Left lung (tissue), 10 donors: ENCODE data around the gene MTERF2. TPM values are rescaled to one million over a fixed set of nuclear protein-coding genes. Genes with fewer than 3 reads are reported as not detected.

Experiments
- ATAC-seq: fragments of 200-7000 bp; cut with Tn5 transposase; one replicate; pipeline ENCODE4 v1.9.1; 2020; ENCODE audit warnings: moderate library complexity
- DNase-seq, 4 donors: peaks; one replicate each; pipeline ENCODE4 v3.0.0-alpha.2; 2013 to 2020
- H3K27ac ChIP-seq, 2 donors: fragments of 200-600 bp; sonication (generic) in 1 of 2; one replicate each; pipeline versions ENCODE4 v1.5.0 to v1.8.0; 2020 to 2021
- H3K27me3 ChIP-seq, 2 donors: fragments of 200-600 bp; sonication (generic) in 1 of 2; one replicate each; pipeline versions ENCODE4 v1.5.0 to v1.8.0; 2020 to 2021
- H3K36me3 ChIP-seq, 2 donors: fragments of 200-600 bp; sonication (generic) in 1 of 2; one replicate each; pipeline versions ENCODE4 v1.5.0 to v1.8.0; 2020 to 2021
- H3K4me1 ChIP-seq, 2 donors: fragments of 200-600 bp; one replicate each; pipeline ENCODE4 v1.8.0; 2021
- H3K4me3 ChIP-seq, 2 donors: fragments of 200-600 bp; sonication (generic) in 1 of 2; one replicate each; pipeline versions ENCODE4 v1.5.0 to v1.8.0; 2020 to 2021; ENCODE audit warnings: mild to moderate bottlenecking in 1 of 2
- H3K9me3 ChIP-seq, 2 donors: fragments of 200-600 bp; sonication (generic) in 1 of 2; one replicate each; pipeline versions ENCODE4 v1.5.0 to v1.8.0; 2020 to 2021
- intact Hi-C, 2 donors: fragments of 100-400 bp; cut with DNase I; formaldehyde crosslinking; loops; one replicate each; pipeline versions ENCODE4 v1.11.2 to v1.14.2; 2022
- polyA plus RNA-seq, 6 donors: library from polyadenylated mRNA; unstranded; fragments of 120-200 nt; gene quantifications; one replicate each; pipeline ENCODE4 v1.2.1, GENCODE V29; 2013; ENCODE audit not compliant: insufficient read length in 6 of 6
- total RNA-seq, 2 donors: library from RNA; stranded (reverse); fragmentation: NEBNext Ultra II Directional; extraction: Animal tissue kit (Norgen Biotek cat#: 25700); gene quantifications; one replicate each; pipeline ENCODE4 v1.2.1, GENCODE V29; 2021
- TF ChIP-seq, protein P1 (sequence below), 2 donors: fragments of 200-600 bp; sonication (generic) in 1 of 2; IDR thresholded peaks; one replicate each; pipeline versions ENCODE4 v1.5.0 to v1.8.0; 2021; ENCODE audit warnings: antibody characterized with exemption in 2 of 2
- donor health status: DM: no; HTN: yes; CAD: no.
- donor health status: DM: no; HTN: no; CAD: no.

The MTERF2 gene
- total and polyA plus RNA-seq, 8 donors: 10.8 to 49.6 (median 41.1) TPM

DNA sequence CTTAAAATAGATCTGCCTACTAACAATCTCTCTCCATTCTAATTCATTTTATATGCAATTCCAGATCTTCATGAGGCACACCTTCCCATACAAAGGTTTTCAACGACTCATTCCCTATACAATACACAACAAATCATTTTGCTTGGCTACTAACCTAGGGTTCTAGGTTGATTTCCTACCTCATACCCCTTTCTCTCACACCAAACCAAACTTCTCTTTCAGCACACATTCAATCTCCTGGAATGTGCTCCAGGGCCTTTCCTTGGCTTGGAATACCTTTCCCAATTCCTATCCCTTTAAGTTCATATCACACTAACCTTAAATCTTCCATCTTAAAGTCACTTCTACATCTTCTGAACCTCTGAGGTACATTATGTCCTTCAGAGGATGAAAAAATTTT, 38.7 kb upstream of the MTERF2 start:
- H3K27ac ChIP-seq: no peak overlapping the region
- H3K27me3 ChIP-seq: no peaks in the 10 kb centered on the region
- intact Hi-C loops: no loop called here
- peaks cover 0 to 6% of the 10 kb centered on the region in 2 donors for H3K36me3 ChIP-seq
- TF ChIP-seq, protein P1, sequence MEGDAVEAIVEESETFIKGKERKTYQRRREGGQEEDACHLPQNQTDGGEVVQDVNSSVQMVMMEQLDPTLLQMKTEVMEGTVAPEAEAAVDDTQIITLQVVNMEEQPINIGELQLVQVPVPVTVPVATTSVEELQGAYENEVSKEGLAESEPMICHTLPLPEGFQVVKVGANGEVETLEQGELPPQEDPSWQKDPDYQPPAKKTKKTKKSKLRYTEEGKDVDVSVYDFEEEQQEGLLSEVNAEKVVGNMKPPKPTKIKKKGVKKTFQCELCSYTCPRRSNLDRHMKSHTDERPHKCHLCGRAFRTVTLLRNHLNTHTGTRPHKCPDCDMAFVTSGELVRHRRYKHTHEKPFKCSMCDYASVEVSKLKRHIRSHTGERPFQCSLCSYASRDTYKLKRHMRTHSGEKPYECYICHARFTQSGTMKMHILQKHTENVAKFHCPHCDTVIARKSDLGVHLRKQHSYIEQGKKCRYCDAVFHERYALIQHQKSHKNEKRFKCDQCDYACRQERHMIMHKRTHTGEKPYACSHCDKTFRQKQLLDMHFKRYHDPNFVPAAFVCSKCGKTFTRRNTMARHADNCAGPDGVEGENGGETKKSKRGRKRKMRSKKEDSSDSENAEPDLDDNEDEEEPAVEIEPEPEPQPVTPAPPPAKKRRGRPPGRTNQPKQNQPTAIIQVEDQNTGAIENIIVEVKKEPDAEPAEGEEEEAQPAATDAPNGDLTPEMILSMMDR (IDR thresholded peaks at IDR 0.05): no peak
- DNase-seq: no peak
- peaks cover 11 to 21% of the 10 kb centered on the region in 2 donors for H3K4me1 ChIP-seq
- no peak overlapping the region for H3K4me3 ChIP-seq
- H3K9me3 ChIP-seq: no peaks in the 10 kb centered on the region
- ATAC-seq: no peak

DNA sequence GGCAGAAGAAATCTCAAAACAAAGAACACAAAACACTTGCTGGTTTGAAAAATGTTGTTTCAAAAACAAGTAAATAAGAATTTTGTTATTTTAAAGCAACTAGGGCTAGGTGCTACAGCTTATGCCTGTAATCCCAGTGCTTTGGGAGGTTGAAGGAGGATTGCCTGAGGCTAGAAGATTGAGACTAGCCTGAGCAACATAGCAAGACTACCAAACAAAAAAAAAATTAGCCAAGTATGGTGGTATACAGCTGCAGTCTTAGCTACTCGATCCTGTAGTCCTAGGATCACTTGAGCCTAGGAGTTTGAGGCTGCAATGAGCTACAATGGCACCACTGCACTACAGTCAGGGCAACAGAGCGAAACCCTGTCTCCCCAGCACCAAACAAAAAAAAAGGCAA, 32.6 kb upstream of the MTERF2 start:
- TF ChIP-seq, protein P1 (IDR thresholded peaks at IDR 0.05): no peak
- H3K36me3 ChIP-seq: peaks cover 0 to 11% of the 10 kb centered on the region in 2 donors
- intact Hi-C loops: no loop called here
- no peak overlapping the region for H3K4me3 ChIP-seq
- ATAC-seq (no peak), DNase-seq (no peak)
- H3K4me1 ChIP-seq: no peaks in the 10 kb centered on the region
- no peak overlapping the region for H3K27ac ChIP-seq
- H3K27me3 ChIP-seq: no peaks in the 10 kb centered on the region
- no peaks in the 10 kb centered on the region for H3K9me3 ChIP-seq

DNA sequence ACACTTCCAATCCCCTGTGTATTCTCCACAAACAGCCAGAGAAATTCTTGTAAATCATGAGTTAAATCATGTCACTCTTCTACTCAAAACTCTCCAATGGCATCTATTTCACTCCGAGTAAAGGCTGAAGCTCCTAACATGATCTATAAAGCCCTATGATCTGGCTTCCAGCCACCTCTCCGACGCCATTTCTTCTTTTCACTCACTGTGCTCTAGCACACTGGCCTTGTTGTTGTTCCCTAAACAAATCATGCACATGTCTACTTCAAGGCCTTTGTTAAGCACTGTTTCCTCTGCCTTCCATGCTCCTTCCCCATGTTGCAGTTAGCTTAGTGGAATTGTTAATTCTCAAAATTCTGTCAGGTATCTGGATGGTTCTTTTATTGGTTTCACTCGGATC, 30.1 kb upstream of the MTERF2 start:
- intact Hi-C loops: no loop called here
- Histone ChIP-seq H3K9me3 (no peaks in the 10 kb centered on the region), H3K4me3 (no peak overlapping the region), H3K27me3 (no peaks in the 10 kb centered on the region), H3K27ac (no peak overlapping the region), H3K4me1 (no peaks in the 10 kb centered on the region), H3K36me3 (peaks cover 0 to 11% of the 10 kb centered on the region in 2 donors)
- TF ChIP-seq, protein P1 (IDR thresholded peaks at IDR 0.05): no peak
- DNase-seq (no peak), ATAC-seq (no peak)

DNA sequence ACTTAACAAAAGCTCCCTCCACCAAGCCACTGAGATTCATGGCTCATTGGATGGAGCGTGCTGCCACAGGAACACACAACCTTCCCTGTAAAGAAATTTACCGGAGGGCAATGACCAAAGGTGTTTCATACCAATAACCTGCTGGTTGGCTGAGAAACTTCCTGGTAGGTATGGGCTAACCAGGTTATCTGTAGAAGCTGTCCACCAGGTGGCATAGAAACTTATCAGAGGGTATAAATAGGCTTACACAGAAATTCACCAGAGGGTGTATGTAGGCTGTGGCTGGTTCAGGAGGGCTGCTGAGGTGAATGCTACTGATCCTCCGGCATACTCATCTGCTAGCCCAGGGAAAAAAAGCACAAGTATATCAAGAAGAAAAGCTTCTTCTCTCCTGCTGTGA, 27.1 kb upstream of the MTERF2 start:
- ATAC-seq: peak; percentile 94

DNA sequence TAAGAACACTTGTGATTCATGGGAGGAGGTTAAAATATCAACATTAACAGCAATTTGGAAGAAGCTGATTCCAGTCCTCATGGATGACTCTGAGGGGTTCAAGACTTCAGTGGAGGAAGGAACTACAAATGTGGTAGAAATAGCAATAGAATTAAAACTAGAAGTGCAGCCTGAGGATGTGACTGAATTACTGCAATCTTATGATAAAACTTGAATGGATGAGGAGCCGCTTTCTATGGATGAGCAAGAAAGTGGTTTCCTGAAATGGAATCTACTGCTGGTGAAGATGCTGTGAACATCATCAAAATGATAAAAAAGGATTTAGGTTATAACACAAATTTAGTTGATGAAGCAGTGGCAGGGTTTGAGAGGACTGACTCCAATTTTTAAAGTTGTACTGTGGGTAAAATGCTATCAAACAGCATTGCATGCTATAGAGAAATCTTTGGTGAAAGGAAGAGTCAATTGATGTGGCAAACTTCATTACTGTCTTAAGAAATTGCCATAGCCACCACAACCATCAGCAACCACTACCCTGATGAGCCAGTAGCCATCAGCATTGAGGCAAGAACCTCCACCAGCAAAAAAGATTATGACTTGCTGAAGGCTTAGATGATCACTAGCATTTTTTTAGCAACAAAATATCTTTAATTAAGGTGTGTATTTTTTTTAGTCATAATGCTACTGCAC, 25.9 kb upstream of the MTERF2 start:
- TF ChIP-seq, protein P1 (IDR thresholded peaks at IDR 0.05): no peak
- DNase-seq: no peak
- intact Hi-C loops: no loop called here
- H3K36me3 ChIP-seq: peaks cover 0 to 4% of the 10 kb centered on the region in 2 donors
- no peaks in the 10 kb centered on the region for H3K27me3 ChIP-seq
- no peak for ATAC-seq
- no peaks in the 10 kb centered on the region for H3K4me1 ChIP-seq
- H3K9me3 ChIP-seq: no peaks in the 10 kb centered on the region
- H3K27ac ChIP-seq: no peak overlapping the region
- H3K4me3 ChIP-seq: no peak overlapping the region

More for the DNA sequence above, 27.1 kb upstream of the MTERF2 start:
- Histone ChIP-seq H3K27me3 (no peaks in the 10 kb centered on the region), H3K4me3 (no peak overlapping the region), H3K4me1 (no peaks in the 10 kb centered on the region), H3K27ac (no peak overlapping the region), H3K9me3 (no peaks in the 10 kb centered on the region), H3K36me3 (peaks cover 0 to 4% of the 10 kb centered on the region in 2 donors)
- TF ChIP-seq, protein P1 (IDR thresholded peaks at IDR 0.05): peak in 1 of 2 donors; percentile 11
- intact Hi-C loops: no loop called here
- DNase-seq: no peak
